ENCODE measurements around the gene NACC2. TPM values are rescaled to one million over a fixed set of nuclear protein-coding genes. Genes with fewer than 3 reads are reported as not detected.

The NACC2 gene
- total and polyA plus RNA-seq, 8 donors, result 4.1 to 69.2 (median 10.0) TPM

GRCh38 chr9:136057236-136058081, 37.6 kb downstream of the NACC2 start:
- 81 to 95% (median 93%) methylated on average over 29 to 30 of the region's 30 CpGs for WGBS, 5 donors
- TF ChIP-seq CTCF (IDR thresholded peaks at IDR 0.05) (no peak), EP300 (IDR thresholded peaks at IDR 0.05) (no peak), POLR2AphosphoS5 (IDR thresholded peaks at IDR 0.05) (no peak), POLR2A (IDR thresholded peaks at IDR 0.05) (no peak)
- no peak for DNase-seq
- intact Hi-C loops (cut with DNase I; ENCODE audit: low total_unique reads), result no loop called here
- H3K4me1 ChIP-seq, result peaks cover 41 to 98% (median 81%) of the 10 kb centered on the region in 4 donors
- H3K36me3 ChIP-seq, result peaks cover 0 to 3% (median 0%) of the 10 kb centered on the region in 4 donors
- no peaks in the 10 kb centered on the region for H3K9me3 ChIP-seq
- no peak overlapping the region for H3K27ac ChIP-seq
- H3K27me3 ChIP-seq, result no peaks in the 10 kb centered on the region
- no peak overlapping the region for H3K4me3 ChIP-seq

- no peak for TF ChIP-seq EP300 (IDR thresholded peaks at IDR 0.05)
- TF ChIP-seq CTCF (IDR thresholded peaks at IDR 0.05), result no peak
- TF ChIP-seq POLR2A (IDR thresholded peaks at IDR 0.05), result no peak
- TF ChIP-seq POLR2AphosphoS5 (IDR thresholded peaks at IDR 0.05), result no peak
- Histone ChIP-seq H3K9me3 (no peaks in the 10 kb centered on the region), H3K4me3 (no peak overlapping the region), H3K36me3 (no peaks in the 10 kb centered on the region), H3K27me3 (no peaks in the 10 kb centered on the region), H3K4me1 (peaks cover 48 to 100% (median 89%) of the 10 kb centered on the region in 4 donors), H3K27ac (no peak overlapping the region)
- peak in 1 of 2 donors; percentile 5 for DNase-seq
- intact Hi-C loops (cut with DNase I; ENCODE audit: low total_unique reads), result no loop called here
- 83 to 90% (median 88%) methylated on average over 6 to 25 of the region's 25 CpGs for WGBS, 5 donors
Observed at GRCh38 chr9:136056546-136057235, 38.4 kb downstream of the NACC2 start.

DNA sequence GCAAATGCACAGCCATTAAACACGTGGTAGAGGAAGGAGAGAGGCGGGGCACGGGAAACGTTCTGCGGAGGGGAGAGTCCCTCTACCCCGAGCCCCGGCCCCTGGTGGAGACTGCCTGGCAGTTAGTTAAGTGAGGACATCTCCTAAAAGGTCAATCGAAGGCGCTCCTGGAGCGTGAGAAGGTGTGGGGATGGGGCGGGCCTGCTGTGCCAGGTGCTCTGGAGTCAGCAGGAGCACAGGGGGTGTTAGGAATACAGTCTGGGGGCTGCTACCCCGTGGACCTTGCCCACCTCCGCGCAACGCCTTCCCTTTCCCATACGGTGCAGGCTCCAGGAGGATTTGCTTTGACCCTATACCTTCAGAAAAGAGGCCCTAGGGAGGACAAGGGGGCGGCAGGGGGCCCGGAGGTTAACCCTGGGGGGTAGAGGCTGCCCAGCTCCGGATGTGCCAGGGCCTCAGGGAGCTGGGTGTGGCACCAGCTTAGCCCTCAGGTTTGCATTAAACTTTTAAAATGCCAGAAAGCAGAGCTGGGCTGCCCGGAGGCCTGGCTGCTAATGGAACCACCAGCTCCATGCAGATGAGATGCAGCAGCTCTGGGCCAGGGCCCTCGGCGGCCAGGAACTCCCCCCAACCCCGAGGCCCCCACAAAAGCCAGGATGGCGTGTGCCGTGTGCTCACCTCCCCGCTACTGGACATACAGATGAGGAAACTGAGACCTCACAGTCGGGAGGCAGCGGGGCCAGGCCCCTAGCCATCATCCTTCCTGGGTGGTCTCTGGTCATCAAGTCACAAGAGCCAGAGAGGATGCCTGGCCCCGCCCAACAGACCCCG, 39.2 kb downstream of the NACC2 start:
- H3K9me3 ChIP-seq, result no peaks in the 10 kb centered on the region
- no peak overlapping the region for H3K4me3 ChIP-seq
- 49 to 61% (median 55%) methylated on average over 26 to 30 of the region's 30 CpGs for WGBS, 5 donors
- no peaks in the 10 kb centered on the region for H3K36me3 ChIP-seq
- H3K4me1 ChIP-seq, result peaks cover 55 to 100% (median 92%) of the 10 kb centered on the region in 4 donors
- H3K27me3 ChIP-seq, result no peaks in the 10 kb centered on the region
- intact Hi-C loops (cut with DNase I; ENCODE audit: low total_unique reads), result no loop called here
- H3K27ac ChIP-seq, result no peak overlapping the region
- TF ChIP-seq EP300 (IDR thresholded peaks at IDR 0.05) (no peak), POLR2A (IDR thresholded peaks at IDR 0.05) (no peak), CTCF (IDR thresholded peaks at IDR 0.05) (no peak), POLR2AphosphoS5 (IDR thresholded peaks at IDR 0.05) (no peak)
- peak in 1 of 2 donors; percentile 41 for DNase-seq
